Islet of Langerhans (tissue), 1 donor: ENCODE data around the gene LYST.
"Not testable (repeated sequence)": the region's sequence is repeated elsewhere in the genome, so short reads cannot be mapped to it uniquely, and the experiment has no call there.

Source experiments
- FAIRE-seq: peaks from one replicate; lab custom pipeline; 2011; peaks lifted over from hg19 to GRCh38; lab: Jason Lieb, UNC

The LYST gene, protein sequence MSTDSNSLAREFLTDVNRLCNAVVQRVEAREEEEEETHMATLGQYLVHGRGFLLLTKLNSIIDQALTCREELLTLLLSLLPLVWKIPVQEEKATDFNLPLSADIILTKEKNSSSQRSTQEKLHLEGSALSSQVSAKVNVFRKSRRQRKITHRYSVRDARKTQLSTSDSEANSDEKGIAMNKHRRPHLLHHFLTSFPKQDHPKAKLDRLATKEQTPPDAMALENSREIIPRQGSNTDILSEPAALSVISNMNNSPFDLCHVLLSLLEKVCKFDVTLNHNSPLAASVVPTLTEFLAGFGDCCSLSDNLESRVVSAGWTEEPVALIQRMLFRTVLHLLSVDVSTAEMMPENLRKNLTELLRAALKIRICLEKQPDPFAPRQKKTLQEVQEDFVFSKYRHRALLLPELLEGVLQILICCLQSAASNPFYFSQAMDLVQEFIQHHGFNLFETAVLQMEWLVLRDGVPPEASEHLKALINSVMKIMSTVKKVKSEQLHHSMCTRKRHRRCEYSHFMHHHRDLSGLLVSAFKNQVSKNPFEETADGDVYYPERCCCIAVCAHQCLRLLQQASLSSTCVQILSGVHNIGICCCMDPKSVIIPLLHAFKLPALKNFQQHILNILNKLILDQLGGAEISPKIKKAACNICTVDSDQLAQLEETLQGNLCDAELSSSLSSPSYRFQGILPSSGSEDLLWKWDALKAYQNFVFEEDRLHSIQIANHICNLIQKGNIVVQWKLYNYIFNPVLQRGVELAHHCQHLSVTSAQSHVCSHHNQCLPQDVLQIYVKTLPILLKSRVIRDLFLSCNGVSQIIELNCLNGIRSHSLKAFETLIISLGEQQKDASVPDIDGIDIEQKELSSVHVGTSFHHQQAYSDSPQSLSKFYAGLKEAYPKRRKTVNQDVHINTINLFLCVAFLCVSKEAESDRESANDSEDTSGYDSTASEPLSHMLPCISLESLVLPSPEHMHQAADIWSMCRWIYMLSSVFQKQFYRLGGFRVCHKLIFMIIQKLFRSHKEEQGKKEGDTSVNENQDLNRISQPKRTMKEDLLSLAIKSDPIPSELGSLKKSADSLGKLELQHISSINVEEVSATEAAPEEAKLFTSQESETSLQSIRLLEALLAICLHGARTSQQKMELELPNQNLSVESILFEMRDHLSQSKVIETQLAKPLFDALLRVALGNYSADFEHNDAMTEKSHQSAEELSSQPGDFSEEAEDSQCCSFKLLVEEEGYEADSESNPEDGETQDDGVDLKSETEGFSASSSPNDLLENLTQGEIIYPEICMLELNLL (N-terminal part only)

DNA sequence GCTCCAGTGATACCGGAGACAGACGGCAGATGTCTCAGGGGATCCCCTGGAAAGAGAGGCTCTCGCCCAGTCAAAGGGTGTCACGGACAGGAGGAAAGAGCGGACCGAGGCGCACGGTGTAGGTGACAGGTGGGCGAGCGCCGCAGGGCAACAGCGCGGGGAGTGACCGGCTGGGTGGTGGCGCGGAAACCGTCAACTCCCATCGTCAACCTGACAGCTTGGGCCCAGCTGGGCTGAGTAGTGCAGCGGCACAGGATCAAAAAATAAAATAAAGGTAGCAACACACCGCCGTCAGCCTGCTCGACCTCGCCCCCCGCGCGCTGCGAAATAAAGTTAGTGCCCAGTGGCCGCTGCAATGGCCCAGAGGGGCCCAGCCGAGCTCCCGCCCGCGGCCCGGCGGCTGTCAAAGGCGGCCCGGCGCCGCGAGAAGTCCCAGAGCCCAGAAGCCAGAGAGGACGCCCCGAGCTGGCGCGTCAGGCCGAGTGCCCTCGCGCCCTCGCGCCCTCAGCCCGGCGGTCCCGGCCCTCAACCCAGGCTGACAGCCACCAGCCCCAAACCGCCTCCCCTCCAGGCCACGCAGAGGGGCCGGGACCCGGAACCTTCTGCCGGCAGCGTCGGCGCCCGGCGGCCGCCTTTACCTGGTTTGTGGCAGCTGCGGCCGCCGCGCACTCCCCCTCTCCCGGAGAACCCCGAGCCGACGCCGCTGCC is at the start of gene LYST:
Gene LYST (minus strand): TSS at position 702 of the 708 bp plus-strand sequence. CDS start 36,489 bp downstream, outside the sequence.
- FAIRE-seq = no peak

DNA sequence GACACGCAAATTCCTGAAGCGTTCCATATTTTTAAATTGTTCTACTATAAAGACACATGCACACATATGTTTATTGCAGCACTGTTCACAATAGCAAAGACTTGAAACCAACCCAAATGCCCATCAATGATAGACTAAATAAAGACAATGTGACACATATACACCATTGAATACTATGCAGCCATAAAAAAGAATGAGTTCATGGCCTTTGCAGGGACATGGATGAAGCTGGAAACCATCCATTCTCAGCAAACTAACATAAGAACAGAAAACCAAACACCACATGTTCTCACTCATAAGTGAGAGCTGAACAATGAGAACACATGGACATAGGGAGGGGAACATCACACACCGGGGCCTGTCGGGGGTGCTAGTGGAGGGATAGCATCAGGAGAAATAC is 48.8 kb upstream of the LYST start:
- FAIRE-seq = not testable (repeated sequence)

DNA sequence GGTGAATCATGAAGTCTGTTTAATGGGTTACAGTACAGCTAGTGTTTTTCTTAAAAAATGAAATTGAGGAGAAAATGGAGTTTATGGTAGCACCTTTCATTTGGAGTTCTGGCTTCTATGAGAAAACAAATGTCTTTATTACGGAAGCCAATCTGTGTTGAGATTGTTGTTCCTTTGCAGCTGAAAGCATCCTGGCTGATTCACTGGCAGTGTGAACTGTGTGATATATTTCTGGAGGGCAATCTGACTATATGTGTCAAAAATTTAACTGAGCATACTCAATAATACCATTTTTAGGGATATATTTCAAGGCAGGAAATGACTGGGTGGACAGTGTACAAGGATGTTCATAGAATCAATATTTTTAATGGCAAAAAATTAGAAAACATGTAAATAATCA is 46.6 kb upstream of the LYST start:
- FAIRE-seq = no peak

DNA sequence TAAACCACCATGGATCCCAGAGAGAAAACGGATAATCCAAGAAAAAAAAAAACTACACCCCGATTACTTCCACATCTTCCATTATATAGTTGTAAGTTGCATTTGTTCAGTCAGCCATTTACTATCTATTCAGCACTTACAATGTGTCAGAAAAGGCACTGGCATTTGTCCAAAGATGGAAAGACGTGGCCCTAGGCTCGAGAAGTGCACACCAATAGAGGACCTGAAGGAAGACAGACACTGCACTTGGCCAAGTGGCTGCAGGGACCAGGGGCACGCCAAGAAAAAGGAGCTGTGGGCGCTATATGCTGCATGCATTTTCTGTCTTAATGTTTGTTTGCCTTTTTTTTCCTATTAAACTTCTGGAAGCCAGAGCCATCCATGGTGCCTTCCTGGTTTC is 45.2 kb upstream of the LYST start:
- no peak for FAIRE-seq

DNA sequence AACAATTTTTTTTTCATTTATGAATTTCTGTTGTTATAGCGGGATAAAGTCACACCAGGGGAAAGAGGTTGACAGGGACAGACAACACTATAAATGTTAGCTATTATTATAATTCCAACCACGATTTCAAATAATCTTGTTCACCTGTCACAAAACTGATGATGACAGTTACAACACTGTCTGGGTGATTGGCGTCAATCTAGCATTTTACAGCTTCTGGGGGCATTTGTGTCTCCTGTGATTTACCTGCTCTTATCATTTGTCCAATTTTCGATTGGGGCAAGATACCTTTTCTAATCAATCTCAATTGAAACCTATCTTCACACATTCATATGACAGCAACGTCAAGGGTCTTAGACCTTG is 44.6 kb upstream of the LYST start:
- no peak for FAIRE-seq

DNA sequence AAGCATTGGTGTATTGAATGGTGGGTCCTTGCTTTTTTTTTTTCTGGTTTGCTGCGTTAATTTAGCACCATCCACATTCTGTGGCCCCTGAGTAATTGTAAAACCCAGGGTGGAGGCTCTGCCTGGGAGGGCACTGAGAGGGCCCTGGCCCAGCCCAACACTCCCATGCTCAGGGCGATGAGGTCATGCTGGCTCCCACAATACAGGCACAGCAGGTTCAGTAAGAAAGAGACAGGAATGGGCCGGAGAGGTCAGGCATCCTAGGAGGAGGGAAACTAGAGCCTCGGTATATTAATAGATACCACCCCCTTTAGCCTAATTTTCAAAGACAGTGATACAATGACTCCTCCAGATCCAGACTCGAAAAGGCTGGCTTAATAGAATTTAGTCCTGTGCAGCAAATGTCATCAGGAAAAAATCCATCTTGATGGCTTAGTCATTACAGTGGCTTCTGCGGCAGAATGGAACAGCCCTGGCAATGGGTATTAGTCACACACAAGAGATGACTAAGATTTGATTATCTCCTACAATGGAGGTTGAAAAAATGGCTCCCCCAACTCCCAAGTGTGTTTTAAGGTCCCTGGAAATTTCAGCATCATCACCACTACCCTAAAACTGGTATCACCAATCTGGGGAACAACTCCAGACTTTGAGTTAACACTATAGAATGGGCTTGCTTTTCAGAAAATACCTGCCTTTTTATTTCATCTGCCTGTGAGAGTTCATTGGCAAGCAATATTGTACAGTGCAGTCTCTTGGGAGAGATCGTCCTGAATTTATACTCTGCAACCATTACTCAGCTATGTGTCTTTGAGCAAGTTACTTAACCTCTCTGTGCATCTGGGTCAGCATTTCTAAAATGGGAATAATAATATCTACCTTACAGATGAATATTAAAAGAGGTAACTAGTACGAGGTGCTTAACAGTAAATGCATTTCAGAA is 43.9 kb upstream of the LYST start:
- no peak for FAIRE-seq

DNA sequence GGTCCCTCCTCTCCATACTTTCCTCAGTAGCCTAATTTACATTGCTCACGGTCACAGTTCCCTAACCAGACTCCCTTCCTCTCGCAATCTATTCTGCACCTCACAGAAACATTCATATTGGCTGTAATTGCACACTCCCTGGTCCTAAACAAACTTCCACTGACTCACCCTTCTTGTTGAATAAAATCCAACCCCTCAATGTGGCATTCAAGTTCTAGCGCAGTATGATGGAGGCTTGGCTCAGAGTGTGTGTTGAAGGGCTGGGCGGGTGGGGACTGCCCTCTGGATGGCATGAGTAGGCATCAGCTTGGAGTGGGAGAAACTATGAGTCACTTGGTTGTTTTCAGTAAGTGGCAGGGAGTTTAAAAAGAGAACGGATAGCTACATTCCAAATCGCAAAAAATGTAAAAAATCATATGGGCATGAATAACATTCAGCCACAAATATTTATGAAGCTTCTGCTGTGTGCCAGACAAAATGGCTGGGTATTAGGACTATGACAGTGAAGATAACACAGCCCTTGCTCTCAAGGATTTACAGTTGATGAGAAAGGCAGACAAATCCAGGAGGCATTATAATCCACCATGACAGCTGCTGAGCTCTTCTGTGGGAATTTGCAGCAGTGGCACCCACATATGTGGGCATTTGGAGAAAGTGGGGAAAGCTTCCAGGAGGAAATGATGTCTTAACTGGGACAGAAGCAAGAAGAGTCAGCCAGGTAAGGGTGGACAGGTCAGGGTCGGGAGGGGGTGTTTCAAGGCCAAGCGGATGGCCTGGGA is 42.2 kb upstream of the LYST start:
- no peak for FAIRE-seq

DNA sequence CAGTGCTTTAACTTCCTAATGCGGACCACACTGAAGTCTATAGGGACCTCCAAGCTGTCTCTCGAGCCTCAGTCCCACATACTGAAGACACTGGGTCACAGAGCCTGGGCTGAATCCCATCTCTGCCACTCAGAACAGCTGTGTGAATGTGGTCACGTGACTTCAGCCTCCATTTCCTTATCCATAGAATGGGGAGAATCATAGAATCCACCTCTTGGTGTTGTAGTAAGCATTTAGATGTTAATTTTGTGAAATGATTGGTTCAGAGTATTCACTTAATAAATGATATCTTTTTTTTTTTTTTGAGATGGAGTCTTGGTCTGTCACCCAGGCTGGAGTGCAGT is 41.2 kb upstream of the LYST start:
- no peak for FAIRE-seq

DNA sequence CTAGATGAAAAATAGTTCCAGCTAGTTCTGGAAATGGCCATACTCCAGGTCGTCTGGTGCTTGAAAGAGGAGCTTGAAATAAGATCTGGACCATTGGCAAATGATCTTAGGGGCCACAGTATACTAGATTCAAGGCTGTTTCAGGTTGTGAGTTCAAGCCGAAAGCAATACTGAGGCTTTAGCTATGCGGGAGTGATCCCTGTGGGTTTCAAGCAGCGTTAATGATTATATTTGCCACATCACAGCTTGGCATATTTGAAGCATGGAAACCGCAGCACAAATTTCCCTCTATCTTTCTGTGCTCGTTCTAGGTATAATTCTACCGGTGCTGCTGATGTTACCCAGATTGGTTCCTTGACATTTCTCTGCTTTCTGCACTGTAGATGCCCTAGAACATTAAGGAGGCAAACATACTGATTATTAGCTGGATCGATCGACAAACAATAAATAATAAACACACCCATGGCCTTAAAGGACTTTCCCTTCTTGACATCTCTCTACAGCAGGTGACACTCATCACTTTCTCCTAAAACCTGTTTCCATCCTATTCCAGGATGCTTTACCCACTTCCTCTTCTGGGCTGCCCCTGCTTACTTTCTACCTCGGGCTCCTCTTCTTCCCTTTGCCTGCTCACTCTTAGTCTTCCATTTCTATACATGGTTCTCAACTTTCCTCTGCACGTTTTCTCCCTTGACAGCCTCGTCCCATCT is 40.6 kb upstream of the LYST start:
- no peak for FAIRE-seq

DNA sequence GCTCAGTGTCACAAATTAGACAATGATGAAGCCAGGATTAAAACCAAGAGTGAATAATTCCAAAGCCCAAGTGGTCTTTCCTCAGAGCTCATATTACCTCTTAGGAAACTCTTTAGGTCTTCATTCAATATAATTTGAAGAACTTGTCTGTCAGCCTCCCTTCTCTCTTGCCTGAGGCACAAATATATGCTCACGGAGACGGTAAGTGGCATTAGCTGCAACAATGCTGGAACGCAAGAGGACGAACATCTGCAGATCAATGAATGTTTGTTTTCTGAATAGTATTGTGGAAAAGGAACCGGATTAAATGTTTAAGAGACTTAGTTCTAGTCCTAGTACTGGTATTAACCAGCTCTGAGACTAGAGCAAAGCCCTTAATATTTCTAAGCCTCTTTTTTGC is 39.7 kb upstream of the LYST start:
- FAIRE-seq = no peak

DNA sequence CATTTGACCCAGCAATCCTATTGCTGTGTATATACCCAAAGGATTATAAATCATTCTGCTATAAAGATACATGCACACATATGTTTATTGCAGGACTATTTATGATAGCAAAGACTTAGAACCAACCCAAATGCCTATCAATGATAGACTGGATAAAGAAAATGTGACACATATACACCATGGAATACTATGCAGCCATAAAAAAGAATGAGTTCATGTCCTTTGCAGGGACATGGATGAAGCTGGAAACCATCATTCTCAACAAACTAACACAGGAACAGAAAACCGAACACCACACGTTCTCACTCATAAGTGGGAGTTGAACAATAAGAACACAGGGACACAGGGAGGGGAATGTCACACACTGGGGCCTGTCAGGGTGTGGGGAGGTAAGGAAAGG is 37.1 kb upstream of the LYST start:
- FAIRE-seq = not testable (repeated sequence)

DNA sequence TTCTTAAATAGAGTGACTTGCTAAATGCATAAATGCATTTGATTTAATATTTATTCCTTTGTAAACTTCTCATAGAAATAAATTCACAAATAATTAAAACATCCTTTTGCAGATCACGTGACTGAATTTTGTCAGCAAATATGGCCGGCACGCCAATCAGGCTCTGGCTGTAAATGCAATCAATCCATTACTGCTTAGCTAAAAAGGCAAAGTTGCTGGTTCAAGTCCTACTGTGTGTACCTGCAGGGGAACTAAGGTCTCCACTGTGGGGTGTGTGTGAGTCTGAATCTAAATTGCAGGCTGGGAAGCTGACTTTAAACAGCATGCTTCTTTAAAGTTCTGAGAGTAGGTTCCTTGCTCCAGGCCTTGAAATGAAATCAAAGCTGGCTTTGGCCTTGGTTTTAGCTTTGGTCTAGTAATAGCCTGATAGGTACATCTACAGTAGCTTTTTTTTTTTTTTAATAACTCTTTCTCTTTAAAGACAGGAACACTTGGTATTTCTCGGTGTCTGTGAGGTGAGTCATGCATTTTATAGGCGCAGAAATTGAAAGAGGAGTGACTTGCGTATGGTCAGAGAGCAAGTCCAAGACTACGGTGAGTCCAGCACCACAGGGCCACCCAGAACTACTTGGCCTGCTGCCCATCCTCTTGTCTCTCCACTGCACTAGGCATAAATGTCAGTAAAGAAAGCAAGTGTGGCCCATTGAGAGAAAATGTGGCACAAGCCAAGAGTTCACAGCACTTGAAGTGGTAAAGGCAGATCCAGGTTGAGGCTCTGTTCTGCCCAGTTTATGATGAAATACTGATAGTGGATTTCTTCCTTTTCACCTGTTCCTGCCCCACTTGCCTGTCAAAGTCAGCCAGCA is 36.2 kb upstream of the LYST start:
- FAIRE-seq = no peak

DNA sequence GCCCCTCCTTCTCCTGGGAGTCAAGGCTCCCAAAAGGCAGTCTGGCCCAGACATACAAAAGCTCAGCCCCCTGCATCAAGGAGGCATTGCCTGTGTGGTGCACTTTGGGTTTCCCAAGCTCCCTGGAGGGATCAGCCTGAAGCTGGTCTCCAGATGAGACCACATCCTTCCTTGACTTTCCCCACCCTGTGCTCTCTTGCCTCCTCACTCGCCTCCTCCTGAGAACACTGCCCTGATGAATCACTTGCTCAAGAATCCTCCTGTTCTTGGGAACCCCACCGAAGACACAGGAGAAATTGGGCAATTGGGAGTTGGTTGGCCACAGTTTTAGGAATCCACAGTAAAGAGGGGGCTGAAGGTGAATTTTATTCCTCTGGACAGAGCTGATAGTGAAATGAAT is 34.8 kb upstream of the LYST start:
- FAIRE-seq = no peak

DNA sequence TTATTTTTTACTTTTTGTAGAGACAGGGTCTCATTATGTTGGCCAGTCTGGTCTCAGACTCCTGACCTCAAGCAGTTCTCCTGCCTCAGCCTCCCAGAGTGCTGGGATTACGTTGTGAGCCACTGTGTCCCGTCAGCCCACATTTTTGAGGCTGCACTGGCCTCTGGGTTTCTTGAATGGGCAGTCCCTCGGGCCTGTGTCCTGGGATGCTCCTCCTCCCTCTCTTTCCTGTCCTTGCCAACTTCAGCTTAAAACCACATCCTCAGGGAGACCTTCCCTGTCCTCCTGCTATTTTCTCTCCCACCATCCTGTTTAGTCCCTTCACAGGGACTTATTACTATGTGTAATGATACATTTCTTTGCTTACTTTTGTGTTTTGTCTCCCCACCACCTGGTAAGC is 31.4 kb upstream of the LYST start:
- FAIRE-seq = no peak

DNA sequence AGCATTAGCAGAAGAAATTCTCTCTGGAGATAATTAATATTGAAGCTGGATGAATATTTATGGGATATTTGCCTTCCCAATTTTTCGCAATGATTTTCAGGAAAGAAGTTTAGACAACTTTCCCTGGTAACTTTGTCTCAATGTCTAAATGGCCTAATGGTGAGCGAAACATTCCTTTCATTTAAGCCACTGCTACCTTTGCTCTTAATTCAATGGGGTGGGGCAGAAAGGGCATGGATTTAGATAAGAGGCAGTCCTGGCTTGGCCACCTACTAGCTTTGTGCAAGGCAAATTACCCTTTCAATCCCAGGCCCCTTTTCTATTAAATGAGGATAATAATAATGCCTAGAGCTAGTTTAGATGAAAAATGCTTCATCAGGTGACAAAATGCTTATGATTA is 27.1 kb upstream of the LYST start:
- FAIRE-seq = no peak

DNA sequence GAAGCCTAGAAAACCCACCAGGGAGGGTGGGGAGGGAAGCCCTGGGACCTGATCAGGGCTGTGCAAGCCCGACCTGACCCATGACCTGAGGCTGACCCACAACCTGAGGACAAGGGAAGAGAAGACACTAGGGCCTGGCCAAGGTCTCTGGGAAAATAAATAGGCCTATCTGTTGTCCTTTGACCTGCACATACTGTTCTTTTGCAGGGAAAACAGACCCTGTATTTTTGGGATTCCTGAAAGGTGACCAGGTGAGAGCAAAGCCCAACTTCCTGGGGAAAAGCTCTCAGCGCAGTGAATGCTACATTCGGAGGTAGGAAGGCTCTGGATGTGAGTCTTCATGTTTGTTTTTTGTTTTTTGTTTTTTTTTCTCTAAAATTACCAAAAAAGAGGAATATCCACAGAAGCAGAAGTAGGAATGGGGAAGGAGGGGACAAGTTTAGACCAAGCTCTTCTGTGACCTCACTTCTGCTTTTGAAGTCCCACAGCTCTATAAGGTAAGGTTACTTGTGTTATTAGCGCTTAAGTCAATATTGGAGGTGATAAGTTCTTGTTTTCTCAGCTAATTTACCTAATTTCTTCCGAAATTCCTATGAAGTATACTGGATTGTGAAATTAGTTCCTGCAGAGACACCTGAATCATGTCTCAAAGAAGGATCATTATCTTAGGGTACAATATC is 26.2 kb upstream of the LYST start:
- no peak for FAIRE-seq

DNA sequence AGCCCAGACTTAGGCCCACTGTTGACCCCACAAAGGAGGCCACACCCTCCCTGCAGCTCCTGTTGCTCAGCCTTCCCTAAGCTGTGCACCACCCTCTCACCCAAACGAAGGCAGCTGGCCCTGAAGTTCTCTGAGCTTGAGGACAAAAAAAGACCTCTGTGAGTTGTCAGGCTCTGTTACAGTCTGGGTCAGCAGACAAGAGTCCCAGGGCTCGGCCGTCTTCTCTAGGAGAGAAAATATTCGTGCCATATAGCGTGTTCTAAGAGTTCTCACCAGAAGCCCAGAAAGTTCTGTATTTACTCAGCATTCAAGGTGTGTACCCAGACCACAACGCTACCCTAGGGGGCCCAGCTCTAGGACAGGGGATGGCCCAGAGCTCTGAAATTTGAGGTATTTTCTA is 25.5 kb upstream of the LYST start:
- no peak for FAIRE-seq

DNA sequence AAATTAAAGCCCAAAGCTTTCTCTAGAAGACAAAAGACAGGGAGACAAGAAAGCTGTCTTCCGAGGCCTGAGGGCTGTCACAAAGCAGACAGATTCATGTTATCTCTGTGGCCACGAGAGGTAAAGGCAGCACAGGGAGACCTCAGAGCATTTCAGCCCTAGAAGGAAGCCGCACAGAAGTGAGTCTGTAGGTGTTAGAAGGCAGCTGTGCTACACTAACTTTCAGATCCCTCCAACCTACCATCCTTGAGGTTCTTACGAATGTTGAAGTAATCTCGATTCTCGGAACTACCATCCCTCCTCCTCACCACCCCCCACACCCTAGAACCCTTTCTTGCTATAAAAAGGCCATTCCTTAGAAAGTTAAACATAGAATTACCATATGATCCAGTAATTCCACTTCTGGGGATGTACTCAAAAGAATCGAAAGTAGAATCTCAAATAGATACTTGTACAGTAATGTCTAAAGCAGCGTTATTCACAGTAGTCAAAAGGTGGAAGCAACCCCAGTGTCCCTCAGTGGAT is 21.5 kb upstream of the LYST start:
- no peak for FAIRE-seq
